ENCODE results near the gene LSAMP.

The LSAMP gene

GRCh38 chr3:116285781-116286421, 159.4 kb downstream of the LSAMP start:
- DNase-seq = no peak

DNA sequence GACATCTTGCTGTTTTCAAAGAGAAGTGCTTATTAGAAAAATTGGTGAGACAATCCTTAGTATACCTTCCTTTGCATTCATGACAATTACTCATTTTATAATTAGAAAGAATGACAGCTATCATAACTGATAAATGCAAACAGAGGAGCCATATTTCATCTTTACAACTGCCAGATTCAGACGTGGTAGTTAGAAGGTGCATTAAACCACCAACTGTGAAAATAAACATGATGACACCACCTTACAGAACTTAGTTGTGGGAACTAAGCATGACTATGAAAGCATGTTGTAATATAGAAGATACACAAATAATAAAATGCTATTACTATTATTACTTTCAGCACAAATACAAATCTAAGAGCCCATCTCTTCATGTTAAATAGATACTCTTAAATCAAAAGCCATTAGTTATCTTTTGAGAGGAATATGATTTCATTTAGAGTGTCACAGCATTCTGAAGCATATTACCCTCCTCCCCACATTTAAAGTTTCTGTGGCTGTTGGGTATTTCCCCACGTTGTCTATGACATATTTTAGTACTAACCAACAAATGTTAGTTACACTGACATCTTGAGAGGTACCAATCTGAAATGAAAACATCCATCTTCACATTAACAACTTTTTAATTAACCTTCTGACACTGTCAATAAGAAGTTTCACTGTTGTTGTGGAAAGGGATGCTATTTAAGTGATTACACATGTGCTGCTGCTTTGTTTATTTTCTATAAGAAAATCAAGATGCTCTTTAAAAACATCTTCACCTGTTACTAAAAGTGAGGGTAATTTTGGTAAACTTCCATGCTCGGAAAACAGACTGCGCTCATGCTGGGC, 163.8 kb downstream of the LSAMP start:
- no peak for DNase-seq

DNA sequence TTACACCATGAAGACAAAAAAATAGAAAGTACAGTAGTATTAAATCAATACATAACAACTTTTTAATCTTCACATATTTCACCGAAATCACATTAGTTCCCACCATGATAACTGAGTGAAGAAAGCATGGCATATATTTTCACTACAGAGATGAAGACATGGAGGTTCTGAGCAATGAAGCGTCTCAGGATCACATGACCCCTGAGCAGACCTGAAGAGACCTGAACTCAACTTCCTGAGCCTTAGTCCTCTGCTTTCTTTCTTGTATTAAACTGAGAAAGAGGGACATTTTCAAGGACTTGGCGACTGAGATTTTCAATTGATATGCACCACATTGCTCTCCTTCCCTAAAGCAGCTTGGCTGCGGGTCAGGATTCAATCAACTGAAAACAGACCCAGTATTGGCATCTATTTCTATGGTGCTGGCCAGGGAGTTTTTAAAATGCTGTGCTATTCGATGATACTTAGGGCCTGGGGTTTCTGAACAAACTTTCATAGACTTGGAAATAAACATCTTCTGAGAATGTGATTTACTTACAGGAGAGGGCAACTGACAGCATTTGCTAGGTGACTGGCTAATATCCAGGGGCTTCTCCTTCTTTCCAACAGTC, 165.1 kb downstream of the LSAMP start:
- no peak for DNase-seq

DNA sequence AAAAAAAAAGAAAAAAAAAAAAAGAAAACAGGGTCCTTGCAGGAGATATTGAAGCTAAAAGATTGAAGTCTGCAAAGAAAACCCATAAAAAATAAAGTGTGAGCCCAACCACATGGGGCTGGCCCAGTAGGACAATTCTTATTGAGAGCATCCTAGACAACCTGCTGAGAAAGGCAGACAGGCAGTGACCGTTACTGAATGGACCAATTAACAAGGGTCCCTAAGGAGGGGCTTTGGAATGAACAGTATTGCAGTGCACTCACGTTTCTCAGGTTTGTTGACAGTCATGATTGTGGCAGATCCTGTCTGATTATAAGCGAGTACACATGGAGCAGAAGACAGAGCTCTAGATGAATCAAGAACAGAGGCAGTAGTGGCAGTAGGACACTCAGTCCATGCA, 168.6 kb downstream of the LSAMP start:
- no peak for DNase-seq

GRCh38 chr3:116270056-116270455, 175.2 kb downstream of the LSAMP start:
- DNase-seq = no peak

DNA sequence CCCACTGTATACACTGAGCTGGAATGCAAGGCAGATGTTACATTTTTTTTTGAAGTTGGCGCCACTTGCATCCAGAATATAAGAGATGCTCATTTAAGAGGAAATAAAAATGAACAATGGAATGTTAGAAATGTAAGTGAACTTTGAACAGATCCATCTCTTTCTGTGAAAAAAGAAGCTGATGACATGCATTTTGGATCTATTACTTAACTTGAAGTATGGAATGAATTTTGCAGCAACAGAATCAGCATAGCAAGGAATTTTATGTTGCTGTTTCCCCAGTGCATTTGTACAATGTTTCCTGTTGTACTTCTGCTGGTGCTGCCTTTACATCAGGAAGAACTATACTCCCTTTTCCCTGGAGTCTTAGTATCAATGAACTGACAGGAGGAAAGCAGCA, 178.2 kb downstream of the LSAMP start:
- no peak for DNase-seq

GRCh38 chr3:116265976-116266584, 179.2 kb downstream of the LSAMP start:
- DNase-seq = no peak

DNA sequence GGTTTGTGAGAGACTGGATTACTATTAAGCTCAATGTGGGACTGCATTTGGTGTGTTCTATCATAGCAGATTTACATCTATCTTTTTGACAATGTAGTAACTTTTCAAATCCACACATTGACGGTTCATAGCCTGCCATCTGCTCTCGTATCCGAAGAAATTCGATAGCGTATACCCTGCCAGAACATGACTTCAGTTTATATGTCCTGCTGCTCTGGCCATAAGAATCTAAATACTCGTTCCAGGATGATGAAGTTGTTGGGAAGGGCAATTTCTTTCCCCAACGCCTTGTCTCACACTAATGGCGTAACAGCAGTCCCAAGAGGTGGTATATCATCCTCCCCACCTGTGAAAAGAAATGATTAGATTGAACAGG, 180.0 kb downstream of the LSAMP start:
- DNase-seq = no peak

DNA sequence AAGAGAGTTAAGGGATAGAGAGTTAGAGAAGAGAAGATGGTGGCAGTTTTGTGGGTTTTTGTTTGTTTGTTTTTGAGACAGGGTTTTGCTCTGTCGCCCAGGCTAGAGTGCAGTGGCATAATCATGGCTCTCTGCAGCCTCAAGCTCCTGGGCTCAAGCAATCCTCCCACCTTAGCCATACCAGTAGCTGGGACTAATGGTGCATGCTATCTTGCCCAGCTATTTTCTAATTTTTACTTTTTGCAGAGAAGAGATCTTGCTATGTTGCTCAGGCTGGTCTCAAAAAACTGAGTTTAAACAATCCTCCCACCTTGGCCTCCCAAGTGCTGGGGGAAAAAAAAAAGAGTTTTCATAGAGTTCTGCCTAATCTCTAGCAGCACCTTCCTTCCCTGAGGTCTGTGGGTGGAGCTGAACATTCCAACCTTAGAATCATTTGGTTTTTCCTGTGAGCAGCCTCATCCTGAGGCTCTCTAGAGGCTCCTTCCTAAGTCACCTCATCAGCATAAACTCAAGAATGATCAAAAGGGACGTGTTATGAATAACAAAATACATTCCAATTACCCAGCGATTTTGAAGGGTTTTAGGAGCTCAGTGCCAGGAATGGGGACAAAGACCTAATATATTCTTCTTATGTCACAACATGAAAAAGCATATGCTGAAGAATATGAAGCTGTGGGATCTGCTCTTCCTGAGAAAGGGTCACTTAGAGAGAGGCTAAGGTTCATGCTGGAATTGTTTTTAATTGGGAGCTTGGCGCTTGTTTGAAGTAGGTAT, 180.6 kb downstream of the LSAMP start:
- no peak for DNase-seq

DNA sequence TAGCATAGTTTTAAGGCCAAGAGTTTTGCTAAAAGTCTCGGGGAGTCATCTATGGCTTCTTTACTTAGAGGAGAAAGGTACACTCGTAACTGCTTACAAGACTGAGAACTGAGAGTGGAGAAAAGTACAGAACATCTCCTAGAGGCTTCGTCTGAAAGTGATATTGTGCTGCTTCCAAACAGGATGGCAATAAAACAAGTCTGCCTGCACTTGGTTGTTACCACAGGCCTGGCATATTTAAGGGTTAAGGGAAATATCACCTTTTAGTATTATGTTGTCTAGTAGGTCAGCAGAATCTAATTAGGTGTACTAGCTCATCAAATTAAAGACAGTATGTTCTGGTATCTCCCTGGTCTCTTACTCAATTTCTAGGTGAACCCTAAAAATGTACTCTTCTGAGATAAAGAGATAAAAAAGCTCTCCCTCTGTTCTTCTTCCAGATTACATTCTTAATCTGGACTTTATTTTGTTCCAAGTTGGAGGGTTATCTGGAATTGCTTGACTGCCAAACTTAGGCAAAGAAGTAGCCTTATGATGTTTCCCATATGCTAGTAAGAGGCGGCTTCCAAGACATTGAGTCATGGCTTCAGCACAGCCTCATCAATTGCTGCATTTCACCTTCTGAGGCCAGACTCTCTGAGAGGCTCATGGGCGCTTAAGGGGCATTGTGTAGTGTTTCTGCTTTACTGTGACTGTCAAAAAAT, 181.3 kb downstream of the LSAMP start:
- no peak for DNase-seq

- DNase-seq = no peak
Measured at GRCh38 chr3:116260491-116260890, 184.8 kb downstream of the LSAMP start.

DNA sequence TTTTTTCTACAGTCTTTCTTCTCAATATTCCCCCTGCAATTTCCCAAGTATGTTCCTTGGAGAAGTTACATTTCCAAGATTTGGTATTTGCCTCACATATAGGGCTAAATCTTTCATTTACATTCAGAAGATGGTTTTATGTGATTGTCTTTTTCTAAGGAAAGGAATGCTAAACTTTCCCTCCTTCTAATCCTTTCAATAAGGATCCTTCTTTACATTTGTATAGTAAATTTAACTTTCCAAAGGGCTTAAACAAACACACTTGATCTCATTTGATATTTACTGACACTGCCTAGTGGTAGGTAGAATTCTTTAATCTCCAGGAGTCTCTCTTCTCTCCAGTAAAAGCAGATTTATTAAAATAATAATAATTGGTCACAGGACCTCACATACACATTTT, 185.3 kb downstream of the LSAMP start:
- DNase-seq = no peak

GRCh38 chr3:116256843-116257485, 188.3 kb downstream of the LSAMP start:
- DNase-seq = no peak

DNA sequence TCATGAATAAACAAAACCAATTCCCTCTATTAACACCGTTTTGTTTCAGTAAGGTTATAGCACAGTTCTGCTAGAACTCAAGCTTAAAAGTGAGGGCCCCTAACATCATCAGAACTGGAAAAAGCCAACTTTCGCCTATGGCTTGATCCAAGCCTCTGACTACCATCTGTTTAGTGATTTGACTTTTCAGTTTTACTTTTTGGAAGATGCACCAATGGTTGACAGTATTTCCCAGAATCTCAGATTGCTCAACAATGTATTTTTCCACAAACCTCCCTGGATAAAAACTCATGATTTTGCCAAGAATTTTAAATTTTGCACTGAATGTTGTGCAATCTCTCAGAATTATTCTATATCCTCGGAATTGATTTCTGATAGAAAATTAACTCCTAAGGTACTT, 190.7 kb downstream of the LSAMP start:
- DNase-seq = no peak

DNA sequence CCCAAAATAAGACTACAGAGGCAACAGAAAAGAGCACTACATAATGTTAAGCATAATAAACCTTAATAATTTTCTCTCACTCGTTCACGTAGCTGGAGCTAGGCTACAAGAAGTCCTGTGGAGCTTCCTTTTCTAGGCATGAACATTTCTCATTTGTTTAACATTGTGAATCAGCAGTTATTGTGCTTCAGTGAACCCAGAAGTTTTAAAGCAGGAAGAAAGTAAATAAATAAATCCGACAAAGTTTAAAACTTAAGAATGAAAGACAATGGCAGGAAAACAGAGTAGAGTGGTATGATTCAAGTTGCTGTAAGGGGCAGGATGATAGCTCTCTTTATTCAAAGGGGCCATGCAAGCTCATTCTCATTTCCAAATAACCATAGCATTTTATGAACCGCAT, 191.8 kb downstream of the LSAMP start:
- DNase-seq = no peak

DNA sequence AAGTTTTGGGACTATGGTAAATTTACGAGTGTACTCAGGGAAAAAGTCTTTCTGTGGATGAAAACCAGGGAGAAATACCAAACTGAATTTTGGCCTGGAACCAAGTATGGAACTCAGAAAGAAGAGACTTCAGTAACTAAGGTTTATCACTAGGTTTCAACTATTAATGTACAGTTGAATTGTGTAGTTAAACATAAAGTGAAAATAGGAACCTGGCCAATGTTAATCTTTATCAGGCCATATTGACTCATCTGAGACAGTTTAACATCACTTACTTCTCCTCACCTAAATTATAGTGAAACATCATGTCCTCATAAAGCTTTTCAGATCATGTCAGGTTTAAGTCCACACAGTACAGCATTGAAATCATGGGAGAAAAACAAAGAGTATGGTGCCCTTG, 197.7 kb downstream of the LSAMP start:
- DNase-seq = no peak

- DNase-seq = no peak
Measured at GRCh38 chr3:116246406-116246980, 198.8 kb downstream of the LSAMP start.

DNA sequence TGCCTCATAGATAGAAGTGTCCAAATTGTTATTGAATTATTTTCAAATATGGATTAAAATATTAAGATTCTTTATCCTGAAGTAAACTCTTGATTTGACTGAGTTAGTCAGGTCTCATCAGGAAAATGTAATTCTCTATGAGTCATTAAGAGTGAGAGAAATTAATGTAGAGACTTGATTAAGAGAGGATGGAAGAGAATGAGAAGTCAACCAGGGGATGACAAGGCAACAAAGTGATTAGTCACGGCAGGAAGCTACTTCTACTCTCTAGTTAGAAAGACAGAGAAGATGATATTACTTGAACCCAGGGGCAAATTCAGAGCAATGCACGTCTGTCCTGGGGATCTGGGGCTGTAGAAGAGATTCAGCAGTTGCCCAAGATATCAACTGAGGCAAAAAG, 202.5 kb downstream of the LSAMP start:
- DNase-seq = no peak

DNA sequence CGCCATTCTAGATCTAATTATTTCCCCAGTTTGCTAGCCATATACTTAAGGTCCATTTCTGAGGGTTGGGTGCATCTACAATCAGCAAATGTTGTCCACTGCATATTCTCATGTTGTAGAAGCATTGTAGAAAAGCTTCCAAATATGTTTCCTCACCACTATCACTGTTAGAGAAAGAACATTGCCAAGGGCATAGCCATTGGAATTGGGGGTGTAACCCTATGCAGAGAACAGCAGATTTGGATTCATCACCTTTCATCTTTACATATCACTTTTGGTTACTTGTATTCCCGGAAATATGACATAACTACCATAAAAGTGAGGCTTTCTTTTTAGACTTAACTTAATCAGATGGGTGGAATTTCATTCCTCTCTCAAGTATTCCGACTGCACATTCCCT, 203.6 kb downstream of the LSAMP start:
- no peak for DNase-seq

DNA sequence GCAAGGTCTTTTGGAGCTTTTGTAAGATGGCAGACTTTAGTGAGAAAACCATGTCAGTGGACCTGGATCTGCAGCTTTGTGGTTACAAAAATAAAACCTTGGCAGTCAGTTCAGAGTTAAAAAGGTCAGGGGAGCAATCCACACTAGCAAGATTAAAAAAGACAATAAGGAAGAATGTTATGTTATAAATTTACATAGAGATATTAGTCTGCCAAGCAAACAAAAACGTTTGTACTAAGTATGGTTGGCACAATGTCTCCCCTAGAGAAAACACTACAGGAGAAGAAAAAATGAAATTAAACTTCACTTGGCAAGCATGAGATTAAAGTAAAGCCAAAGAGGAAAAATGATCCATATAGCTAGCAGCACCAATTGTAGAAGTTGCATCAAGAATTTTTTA, 205.0 kb downstream of the LSAMP start:
- DNase-seq = no peak

DNA sequence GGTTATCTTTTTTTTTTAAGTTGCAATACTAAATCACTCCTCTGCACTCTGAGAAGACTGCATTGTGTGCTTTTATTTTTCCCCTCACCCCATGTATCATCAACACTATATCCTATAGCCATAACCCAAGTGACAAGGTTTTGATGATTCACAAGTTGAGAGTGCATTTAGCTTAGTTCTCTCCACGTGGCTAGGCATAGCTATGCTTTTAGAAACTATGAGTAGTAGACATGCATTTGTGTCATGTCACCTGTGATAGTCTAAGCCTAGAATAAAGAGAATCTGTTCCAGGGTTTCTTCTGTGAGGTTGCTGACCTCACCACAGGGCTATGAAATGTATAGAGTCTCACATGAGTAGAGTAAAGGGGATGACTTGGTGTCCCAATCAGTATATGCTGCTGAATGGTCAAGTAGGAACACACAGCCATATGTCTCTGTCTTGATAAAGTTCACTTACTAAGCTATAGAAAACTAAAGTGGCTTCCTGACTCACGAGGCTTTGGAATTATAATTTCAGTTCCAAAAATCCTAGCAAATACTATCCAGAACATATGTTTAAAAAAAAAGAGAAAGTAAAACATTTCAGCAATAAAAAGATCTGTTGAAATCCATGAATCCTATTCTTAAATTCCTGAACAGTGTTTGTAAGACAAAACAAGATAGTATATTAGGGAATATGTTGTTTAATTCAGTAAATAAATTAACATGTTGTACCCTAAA, 206.3 kb downstream of the LSAMP start:
- DNase-seq = no peak

Measured in suppressor macrophage treated with lipopolysaccharide for 4 hours (primary cell).